GM11168 (cell line): ENCODE measurements around the gene FAM187B.
"Not testable (repeated sequence)": the region's sequence is repeated elsewhere in the genome, so short reads cannot be mapped to it uniquely, and the experiment has no call there.

ENCODE experiments used
- in situ Hi-C: fragments of 300-500 bp; cut with MboI; formaldehyde crosslinking; loops from one replicate; pipeline ENCODE4 v1.12.0; 2022; ENCODE audit warnings: low sequenced_read_pairs; ENCODE audit not compliant: unreplicated experiment

The FAM187B gene

DNA sequence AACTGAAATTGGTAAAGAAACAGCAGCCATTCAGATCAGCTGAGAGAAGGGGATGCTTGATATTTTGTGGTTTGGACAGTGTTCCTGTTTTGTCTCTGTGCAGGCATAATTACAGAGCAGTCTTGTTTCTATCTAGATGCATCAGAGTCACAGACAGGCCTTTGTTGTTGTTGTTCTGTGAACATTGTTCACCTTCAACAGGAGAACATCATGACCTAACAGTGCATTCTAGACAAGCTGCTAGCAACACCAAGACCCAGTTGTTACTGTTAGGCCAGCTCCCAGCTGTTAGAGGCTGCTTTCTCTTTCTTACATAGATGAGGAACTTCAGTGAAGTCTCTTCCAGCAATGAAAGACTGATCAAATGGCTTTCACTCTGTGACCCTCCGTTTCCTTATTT lies 11.8 kb upstream of the FAM187B start:
- in situ Hi-C loops = no loop called here

DNA sequence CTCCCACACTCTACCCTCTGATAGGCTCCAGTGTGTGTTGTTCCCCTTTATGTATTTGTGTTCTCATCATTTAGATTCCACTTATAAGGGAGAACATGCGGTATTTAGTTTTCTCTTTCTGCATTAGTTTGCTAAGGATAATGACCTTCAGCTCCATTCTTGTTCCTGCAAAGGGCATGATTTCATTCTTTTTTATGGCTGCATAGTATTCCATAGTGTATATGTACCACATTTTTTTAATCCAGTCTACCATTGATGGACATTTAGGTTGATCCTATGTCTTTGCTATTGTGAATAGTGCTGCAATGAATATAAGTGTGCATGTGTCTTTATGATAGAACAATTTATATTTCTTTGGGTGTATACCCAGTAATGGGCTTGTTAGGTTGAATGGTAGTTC lies 11.1 kb upstream of the FAM187B start:
- in situ Hi-C loops = not testable (repeated sequence)

DNA sequence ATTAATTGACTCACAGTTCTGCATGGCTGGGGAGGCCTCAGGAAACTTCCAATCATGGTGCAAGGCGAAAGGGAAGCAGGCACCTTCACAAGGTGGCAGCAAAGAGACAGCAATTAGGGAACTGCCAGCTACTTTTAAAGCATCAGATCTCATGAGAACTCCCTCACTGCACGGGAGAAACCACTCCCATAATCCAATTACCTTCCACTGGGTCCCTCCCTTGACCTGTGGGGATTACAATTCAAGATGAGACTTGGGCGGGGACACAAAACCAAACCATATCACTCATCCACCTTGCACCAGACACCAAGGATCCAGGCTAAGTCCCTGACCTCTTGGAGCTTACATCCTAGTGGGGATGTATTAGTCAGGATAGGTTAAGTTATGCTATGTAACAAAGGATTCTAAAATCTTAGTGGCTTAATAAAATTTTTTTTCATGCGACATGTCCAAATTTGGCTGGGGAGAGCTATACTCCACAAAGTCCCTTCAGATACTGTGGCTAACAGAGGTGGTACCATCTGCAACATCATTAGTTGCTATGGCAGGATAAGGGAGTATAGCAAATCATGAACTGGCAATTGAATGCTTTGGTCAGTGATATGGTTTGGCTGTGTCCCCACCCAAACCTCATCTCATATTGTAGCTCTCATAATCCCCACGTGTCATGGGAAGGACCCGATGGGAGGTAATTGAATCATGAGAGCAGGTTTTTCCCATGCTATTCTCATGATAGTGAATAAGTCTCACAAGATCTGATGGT lies 8.3 kb upstream of the FAM187B start:
- in situ Hi-C loops = no loop called here

- in situ Hi-C loops = no loop called here
These were observed 4.4 kb upstream of the FAM187B start for GRCh38 chr19:35232912-35233311.

DNA sequence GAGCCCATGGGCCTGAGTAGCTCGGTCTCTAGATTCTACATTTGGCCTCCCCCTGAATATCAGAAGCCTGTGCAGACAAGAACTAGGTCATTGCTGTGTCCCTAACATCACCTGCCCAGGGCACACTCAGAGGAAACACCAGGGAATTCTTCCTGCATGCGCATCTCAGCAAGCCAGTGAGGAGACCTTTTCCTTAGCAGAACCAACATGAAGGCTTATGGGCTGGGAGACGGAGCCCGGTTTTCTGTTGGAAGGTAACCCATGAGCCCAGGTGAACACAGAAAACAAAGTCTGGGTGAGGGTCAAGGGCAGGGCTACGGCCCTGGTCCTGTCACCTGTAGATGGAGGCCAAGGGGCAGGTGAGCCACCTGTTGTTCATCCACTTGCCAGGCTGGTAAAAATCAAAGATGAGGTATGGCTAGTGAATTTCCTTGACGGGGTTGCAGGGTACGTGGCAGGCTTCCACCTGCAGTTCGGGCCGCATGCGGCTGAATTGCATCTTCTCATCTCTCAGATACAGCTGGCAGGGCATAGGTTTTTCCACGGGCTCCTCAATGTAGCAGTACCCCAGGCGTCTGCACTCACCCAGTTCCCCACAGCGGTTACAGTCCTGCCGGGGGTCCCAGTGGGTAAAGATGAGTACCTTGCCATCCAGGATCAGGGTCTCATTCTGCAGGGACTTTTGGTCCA lies 3.6 kb upstream of the FAM187B start:
- in situ Hi-C loops = no loop called here

DNA sequence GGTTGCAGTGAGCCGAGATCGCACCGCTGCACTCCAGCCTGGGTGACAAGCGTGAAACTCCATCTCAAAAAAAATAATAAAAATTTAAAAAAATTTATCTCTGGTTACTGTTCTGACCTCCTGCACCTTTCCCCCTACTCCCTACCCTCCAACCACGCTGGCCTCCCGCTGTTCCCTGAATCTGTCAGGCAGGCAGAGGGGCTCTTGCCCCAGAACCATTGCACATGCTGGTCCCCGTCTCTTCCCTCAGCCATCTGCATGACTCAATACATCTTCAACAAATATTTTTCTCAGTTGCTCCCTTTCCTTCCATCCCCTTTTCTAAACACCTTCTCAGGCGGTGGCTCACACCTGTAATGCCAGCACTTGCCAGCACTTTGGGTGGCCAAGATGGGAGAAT lies 1.1 kb upstream of the FAM187B start:
- in situ Hi-C loops = no loop called here

DNA sequence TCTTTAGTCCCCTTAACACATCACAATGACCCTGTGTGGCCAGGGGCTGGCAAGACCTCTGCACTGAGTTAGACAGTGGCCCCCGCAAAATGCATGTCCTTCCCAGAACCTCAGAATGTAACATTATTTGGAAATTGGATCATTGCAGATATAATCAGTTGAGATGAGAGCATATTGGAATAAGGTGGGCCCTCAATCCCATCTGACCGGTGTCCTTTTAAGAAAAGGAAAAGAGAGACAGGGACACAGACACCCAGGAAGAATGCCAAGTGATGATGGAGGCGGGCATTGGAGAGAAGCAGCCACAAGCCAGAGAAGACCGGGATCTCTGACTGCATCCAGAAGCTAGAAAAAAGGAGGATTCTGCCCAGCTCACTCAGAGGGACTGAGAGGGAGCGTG lies 1.8 kb downstream of the FAM187B start:
- in situ Hi-C loops = no loop called here

DNA sequence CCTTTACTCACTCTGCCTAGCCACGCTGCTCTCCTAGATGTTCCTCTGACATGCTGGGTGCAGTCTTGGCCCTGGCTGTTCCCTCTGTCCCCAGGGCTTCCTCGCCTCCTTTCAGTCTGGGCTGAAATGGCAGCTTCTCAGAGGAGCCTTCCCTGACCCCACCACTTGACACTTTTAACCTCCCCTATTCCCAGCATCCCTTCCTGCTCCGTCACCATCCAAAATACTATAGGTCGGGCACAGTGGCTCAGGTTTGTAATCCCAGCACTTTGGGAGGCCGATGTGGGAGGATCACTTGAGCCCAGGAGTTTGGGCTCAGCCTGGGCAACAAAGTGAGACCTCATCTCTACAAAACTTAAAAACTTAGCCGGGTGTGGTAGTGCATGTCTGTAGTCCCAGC lies 2.6 kb downstream of the FAM187B start:
- in situ Hi-C loops = no loop called here

- in situ Hi-C loops = no loop called here
These were observed 3.6 kb downstream of the FAM187B start for GRCh38 chr19:35224681-35225571.

GRCh38 chr19:35223862-35224505 lies 4.6 kb downstream of the FAM187B start:
- in situ Hi-C loops = no loop called here

DNA sequence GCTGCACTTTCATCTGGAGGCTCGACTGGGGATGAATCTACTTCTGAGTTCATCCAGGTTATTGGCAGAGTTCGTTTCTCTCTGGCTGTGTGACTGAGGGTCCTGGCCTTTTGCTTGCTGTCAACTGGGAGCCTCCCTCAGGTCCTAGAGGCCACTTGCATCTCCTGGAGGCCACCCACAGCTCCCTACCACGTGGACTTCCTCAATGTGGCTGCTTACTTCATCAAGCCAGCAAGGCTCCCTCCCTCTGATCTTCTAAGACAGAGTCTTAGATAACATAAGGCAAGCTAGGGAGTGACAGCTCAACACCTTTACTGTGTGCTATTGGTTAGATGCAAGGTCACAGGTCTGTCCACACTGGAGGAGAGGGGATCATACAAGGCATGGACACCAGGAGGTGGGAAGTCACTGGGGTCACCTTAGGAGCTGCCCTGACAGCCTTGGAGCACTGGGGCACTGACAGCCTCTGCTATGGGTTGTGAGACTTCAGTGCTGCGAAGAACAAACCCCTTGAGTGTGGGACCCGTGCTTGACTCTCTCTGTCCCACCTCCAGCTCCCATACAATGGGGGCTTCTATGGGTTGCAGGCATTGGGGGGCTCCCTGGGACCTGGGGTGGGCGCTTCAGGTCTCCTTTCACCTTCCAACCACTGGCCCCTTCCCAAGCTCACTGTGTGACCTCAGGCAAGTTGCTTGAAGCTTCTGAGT lies 5.3 kb downstream of the FAM187B start:
- in situ Hi-C loops = no loop called here

GRCh38 chr19:35222373-35223015 lies 6.0 kb downstream of the FAM187B start:
- in situ Hi-C loops = no loop called here

DNA sequence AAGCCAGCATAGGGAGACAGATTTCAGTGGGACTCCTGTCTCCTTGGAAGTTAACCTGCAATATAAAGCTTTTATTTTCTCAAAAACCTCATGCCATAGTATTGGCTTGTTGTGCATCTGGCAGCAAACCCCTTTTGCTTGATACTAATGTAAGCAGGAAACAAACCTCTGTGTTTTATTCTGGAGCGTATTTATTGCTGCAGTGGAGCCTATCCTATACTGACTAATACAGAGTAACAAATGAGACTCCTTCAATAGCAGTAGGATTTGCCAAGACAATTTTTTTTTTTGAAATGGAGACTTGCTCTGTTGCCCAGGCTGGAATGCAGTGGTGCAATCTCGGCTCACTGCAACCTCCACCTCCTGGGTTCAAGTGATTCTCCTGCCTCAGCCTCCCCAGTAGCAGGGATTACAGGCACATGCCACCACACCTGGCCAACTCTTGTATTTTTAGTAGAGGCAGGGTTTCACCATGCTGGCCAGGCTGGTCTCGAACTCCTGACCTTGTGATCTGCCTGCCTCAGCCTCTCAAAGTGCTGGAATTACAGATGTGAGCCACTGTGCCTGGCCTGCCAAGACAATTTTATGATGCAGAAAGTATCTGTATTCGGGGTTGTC lies 7.5 kb downstream of the FAM187B start:
- in situ Hi-C loops = not testable (repeated sequence)

- in situ Hi-C loops = no loop called here
These were observed 8.1 kb downstream of the FAM187B start for GRCh38 chr19:35220315-35220921.

DNA sequence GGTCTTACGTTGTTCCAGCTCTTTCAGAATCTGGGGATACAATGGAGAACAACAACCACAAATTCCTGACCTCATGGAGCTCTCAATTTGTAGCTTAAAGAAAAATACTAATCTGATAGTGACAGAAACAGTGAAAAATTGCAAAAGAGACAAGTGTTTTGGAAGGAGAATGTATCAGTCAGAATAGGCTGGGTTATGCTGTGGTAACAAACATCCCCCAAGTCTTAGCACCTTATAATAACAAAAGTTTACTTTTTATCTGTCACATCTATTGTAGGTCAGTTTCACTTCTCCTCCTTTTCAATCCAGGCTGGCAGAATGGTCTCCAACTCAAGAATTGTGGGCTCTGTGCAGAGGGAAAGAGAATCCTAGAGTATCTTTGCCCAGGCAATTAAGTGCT lies 9.5 kb downstream of the FAM187B start:
- in situ Hi-C loops = no loop called here

GRCh38 chr19:35217649-35217990 lies 10.9 kb downstream of the FAM187B start:
- in situ Hi-C loops = no loop called here

- in situ Hi-C loops = no loop called here
These were observed 11.5 kb downstream of the FAM187B start for GRCh38 chr19:35216833-35217648.
